ENCODE data around the gene MRPL24. TPM values are rescaled to one million over a fixed set of nuclear protein-coding genes. Genes with fewer than 3 reads are reported as not detected.

The MRPL24 gene
- total RNA-seq, 4 donors from 2014 or later, result 22.9 to 55.6 (median 35.9) TPM

GRCh38 chr1:156704930-156705320 lies 36.0 kb downstream of the MRPL24 start:
- TF ChIP-seq CTCF (IDR thresholded peaks at IDR 0.05), result no peak
- TF ChIP-seq POLR2A (IDR thresholded peaks at IDR 0.05), result no peak
- no peaks in the 10 kb centered on the region for H3K27me3 ChIP-seq
- peak overlapping the region in 1 of 3 donors; percentile 34 for H3K4me3 ChIP-seq (replicated peaks in 1 of 3)
- WGBS, 2 donors, result 3 to 4% methylated on average over 14 to 20 of the region's 29 CpGs
- peak overlapping the region in 1 of 3 donors; percentile 59 for H3K27ac ChIP-seq
- intact Hi-C loops (cut with DNase I), result no loop called here
- peaks cover 37 to 50% of the 10 kb centered on the region in 2 donors for H3K4me1 ChIP-seq
- no peaks in the 10 kb centered on the region for H3K9me3 ChIP-seq
- no peaks in the 10 kb centered on the region for H3K36me3 ChIP-seq
- peak; percentile 44 to 47 for DNase-seq

- Histone ChIP-seq H3K4me1 (peaks cover 33 to 43% of the 10 kb centered on the region in 2 donors), H3K27me3 (no peaks in the 10 kb centered on the region), H3K27ac (peak overlapping the region in 1 of 3 donors; percentile 23), H3K9me3 (no peaks in the 10 kb centered on the region), H3K36me3 (no peaks in the 10 kb centered on the region), H3K4me3 (replicated peaks in 1 of 3) (peak overlapping the region in 1 of 3 donors; percentile 34)
- 31% methylated on average over 7 to 8 of the region's 10 CpGs for WGBS, 2 donors
- TF ChIP-seq CTCF (IDR thresholded peaks at IDR 0.05), result no peak
- no peak for TF ChIP-seq POLR2A (IDR thresholded peaks at IDR 0.05)
- DNase-seq, result no peak
- intact Hi-C loops (cut with DNase I), result no loop called here
Measured at GRCh38 chr1:156704166-156704711, 36.6 kb downstream of the MRPL24 start.

- 15 to 29% methylated on average over 1 to 3 of the region's 4 CpGs for WGBS, 2 donors
- no peaks in the 10 kb centered on the region for H3K36me3 ChIP-seq
- no peaks in the 10 kb centered on the region for H3K27me3 ChIP-seq
- no peaks in the 10 kb centered on the region for H3K9me3 ChIP-seq
- peak in 1 of 2 donors; percentile 19 for DNase-seq
- TF ChIP-seq CTCF (IDR thresholded peaks at IDR 0.05), result no peak
- no peak for TF ChIP-seq POLR2A (IDR thresholded peaks at IDR 0.05)
- peak overlapping the region in 1 of 3 donors; percentile 43 for H3K27ac ChIP-seq
- intact Hi-C loops (cut with DNase I), result no loop called here
- H3K4me3 ChIP-seq (replicated peaks in 1 of 3), result no peak overlapping the region
- peaks cover 33 to 43% of the 10 kb centered on the region in 2 donors for H3K4me1 ChIP-seq
Measured at GRCh38 chr1:156703741-156704140, 37.1 kb downstream of the MRPL24 start.

GRCh38 chr1:156703336-156703735 lies 37.6 kb downstream of the MRPL24 start:
- Histone ChIP-seq H3K27ac (peak overlapping the region in 1 of 3 donors; percentile 43), H3K4me1 (peaks cover 33 to 44% of the 10 kb centered on the region in 2 donors), H3K9me3 (no peaks in the 10 kb centered on the region), H3K27me3 (no peaks in the 10 kb centered on the region), H3K4me3 (replicated peaks in 1 of 3) (no peak overlapping the region), H3K36me3 (no peaks in the 10 kb centered on the region)
- 38 to 39% methylated on average over 4 of the region's 4 CpGs for WGBS, 2 donors
- intact Hi-C loops (cut with DNase I), result no loop called here
- TF ChIP-seq CTCF (IDR thresholded peaks at IDR 0.05) (no peak), POLR2A (IDR thresholded peaks at IDR 0.05) (no peak)
- DNase-seq, result peak; percentile 63 to 71

GRCh38 chr1:156700736-156701531 lies 40.0 kb downstream of the MRPL24 start:
- H3K9me3 ChIP-seq, result no peaks in the 10 kb centered on the region
- no peak overlapping the region for H3K4me3 ChIP-seq (replicated peaks in 1 of 3)
- WGBS, 2 donors, result 83% methylated on average over 8 of the region's 8 CpGs
- TF ChIP-seq POLR2A (IDR thresholded peaks at IDR 0.05) (no peak), CTCF (IDR thresholded peaks at IDR 0.05) (no peak)
- H3K27ac ChIP-seq, result no peak overlapping the region
- no peaks in the 10 kb centered on the region for H3K27me3 ChIP-seq
- intact Hi-C loops (cut with DNase I), result no loop called here
- DNase-seq, result no peak
- peaks cover 43 to 48% of the 10 kb centered on the region in 2 donors for H3K4me1 ChIP-seq
- H3K36me3 ChIP-seq, result no peaks in the 10 kb centered on the region
